Sigmoid colon (tissue), 7 donors: ENCODE measurements around the gene FNDC3A. TPM values are rescaled to one million over a fixed set of nuclear protein-coding genes. Genes with fewer than 3 reads are reported as not detected.

ENCODE experiments used
- DNase-seq: peaks from one replicate; pipeline ENCODE4 v3.0.0-alpha.2; 2019
- H3K27ac ChIP-seq, 4 donors: fragments of 200-600 bp; sonication (generic); one replicate each; pipeline ENCODE4 v1.5.1; 2016 to 2019; ENCODE audit warnings: mild to moderate bottlenecking in 1 of 4
- H3K27me3 ChIP-seq, 3 donors: fragments of 200-600 bp; sonication (generic); one replicate each; pipeline ENCODE4 v1.5.1; 2019; ENCODE audit warnings: mild to moderate bottlenecking in 1 of 3
- H3K36me3 ChIP-seq, 4 donors: fragments of 200-600 bp; sonication (generic); one replicate each; pipeline ENCODE4 v1.5.1; 2016 to 2019
- H3K4me1 ChIP-seq, 4 donors: fragments of 200-600 bp; sonication (generic); one replicate each; pipeline ENCODE4 v1.5.1; 2017 to 2019
- H3K4me3 ChIP-seq, 4 donors: fragments of 200-600 bp; sonication (generic); one replicate each; pipeline ENCODE4 v1.5.1; 2017 to 2019; ENCODE audit warnings: mild to moderate bottlenecking in 2 of 4, moderate library complexity in 1 of 4
- H3K9me3 ChIP-seq, 4 donors: fragments of 200-600 bp in 3 of 4; sonication (generic) in 3 of 4; one replicate each; pipeline versions ENCODE4 v1.5.1 to v1.6.1; 2013 to 2019
- EP300 ChIP-seq, 4 donors: sonication (generic); formaldehyde crosslinking; IDR thresholded peaks; one replicate each; pipeline ENCODE4 v1.6.1; 2017; ENCODE audit warnings: antibody characterized with exemption in 4 of 4
- POLR2A ChIP-seq, 2 donors: fragments of 450-650 bp; IDR thresholded peaks; one replicate each; pipeline ENCODE4 v1.6.1; 2016; ENCODE audit warnings: antibody characterized with exemption in 2 of 2, mild to moderate bottlenecking in 2 of 2, moderate library complexity in 2 of 2
- POLR2AphosphoS5 ChIP-seq, 4 donors: sonication (generic); formaldehyde crosslinking; IDR thresholded peaks; one replicate each; pipeline ENCODE4 v1.6.1; 2017; ENCODE audit warnings: antibody characterized with exemption in 4 of 4
- WGBS, 2 donors: extraction: QIAGEN DNeasy Blood & Tissue Kit; methylation state at CpG; one replicate each; pipeline ENCODE4 v1.1.7; 2013; 5-methylcytosine and 5-hydroxymethylcytosine counted together
- intact Hi-C: fragments of 100-400 bp; cut with DNase I; formaldehyde crosslinking; loops from one replicate; pipeline ENCODE4 v1.15.1; 2023
- polyA plus RNA-seq, 3 donors: library from polyadenylated mRNA; stranded (reverse); fragments of 200-250 nt; gene quantifications; one replicate each; pipeline ENCODE4 v1.2.3, GENCODE V29; 2013
- small RNA-seq, 3 donors: library from RNA; depleted of rRNA; stranded (forward); fragments of <200 nt; gene quantifications; one replicate each; pipeline ENCODE3, GENCODE V24; 2016
- total RNA-seq, 4 donors: library from RNA; depleted of rRNA; stranded (reverse); fragments of >200 nt; gene quantifications; one replicate each; pipeline ENCODE4 v1.1.0, GENCODE V29; 2016
- TF ChIP-seq, protein P1 (sequence below), 4 experiments: fragments of 450-650 bp in 3 of 4; fragments of 200-600 bp in 1 of 4; IDR thresholded peaks; one replicate each; pipeline ENCODE4 v1.5.1; 2016 to 2019; ENCODE audit warnings: antibody characterized with exemption in 4 of 4, mild to moderate bottlenecking in 3 of 4, moderate library complexity in 2 of 4
- donor health status: healthy with polysubstance abuse.
- donor health status: Bipolar disorder and iron deficiency.
- donor health status: healthy.

The FNDC3A gene
- total and polyA plus RNA-seq, 7 donors = 14.4 to 61.4 (median 47.8) TPM

DNA sequence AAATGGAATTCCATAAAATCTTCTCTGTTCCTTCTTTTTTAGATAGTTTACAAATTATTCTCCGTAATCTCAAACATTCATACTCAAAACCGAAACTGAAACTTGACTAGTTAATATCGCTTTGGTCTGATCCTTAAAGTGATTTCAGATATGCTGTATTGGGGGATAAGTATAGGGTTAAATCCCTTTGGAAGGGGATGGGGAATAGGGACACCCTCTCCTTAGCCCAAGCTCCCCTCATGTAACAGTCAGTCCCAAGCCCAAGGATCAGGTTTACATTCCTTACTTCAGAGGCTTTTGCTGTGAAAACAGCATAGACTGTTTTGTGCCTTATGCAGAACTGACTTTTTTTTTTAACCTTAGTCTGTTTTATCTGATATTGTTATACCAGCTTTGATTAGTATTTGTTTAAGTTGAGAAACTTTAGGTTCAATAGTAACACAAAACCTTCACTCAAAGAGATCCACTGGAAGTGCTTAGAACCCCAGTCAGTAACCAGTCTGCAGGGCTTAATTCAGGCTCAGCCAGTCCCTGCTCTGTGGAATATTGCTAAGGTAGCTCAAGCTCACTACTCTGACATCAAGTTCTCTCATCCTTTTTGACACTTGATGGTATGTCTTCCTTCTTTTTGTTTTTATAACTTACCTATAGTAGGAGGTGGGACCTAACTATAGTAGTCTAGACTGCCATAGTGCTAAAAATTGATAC is 282.5 kb downstream of the FNDC3A start:
- Histone ChIP-seq H3K9me3 (no peaks in the 10 kb centered on the region), H3K4me1 (peaks cover 0 to under 1% (median 0%) of the 10 kb centered on the region in 4 donors), H3K4me3 (peak overlapping the region in 3 of 4 donors; percentile 5 to 24 (median 15)), H3K27me3 (no peaks in the 10 kb centered on the region), H3K36me3 (peaks cover 9 to 78% (median 19%) of the 10 kb centered on the region in 4 donors), H3K27ac (peak overlapping the region in 3 of 4 donors; percentile 1 to 35 (median 16))
- TF ChIP-seq EP300 (IDR thresholded peaks at IDR 0.05) (no peak), POLR2AphosphoS5 (IDR thresholded peaks at IDR 0.05) (no peak), POLR2A (IDR thresholded peaks at IDR 0.05) (no peak)
- TF ChIP-seq, protein P1, sequence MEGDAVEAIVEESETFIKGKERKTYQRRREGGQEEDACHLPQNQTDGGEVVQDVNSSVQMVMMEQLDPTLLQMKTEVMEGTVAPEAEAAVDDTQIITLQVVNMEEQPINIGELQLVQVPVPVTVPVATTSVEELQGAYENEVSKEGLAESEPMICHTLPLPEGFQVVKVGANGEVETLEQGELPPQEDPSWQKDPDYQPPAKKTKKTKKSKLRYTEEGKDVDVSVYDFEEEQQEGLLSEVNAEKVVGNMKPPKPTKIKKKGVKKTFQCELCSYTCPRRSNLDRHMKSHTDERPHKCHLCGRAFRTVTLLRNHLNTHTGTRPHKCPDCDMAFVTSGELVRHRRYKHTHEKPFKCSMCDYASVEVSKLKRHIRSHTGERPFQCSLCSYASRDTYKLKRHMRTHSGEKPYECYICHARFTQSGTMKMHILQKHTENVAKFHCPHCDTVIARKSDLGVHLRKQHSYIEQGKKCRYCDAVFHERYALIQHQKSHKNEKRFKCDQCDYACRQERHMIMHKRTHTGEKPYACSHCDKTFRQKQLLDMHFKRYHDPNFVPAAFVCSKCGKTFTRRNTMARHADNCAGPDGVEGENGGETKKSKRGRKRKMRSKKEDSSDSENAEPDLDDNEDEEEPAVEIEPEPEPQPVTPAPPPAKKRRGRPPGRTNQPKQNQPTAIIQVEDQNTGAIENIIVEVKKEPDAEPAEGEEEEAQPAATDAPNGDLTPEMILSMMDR (IDR thresholded peaks at IDR 0.05) = no peak
- 39 to 67% methylated on average over 3 of the region's 3 CpGs for WGBS, 2 donors
- intact Hi-C loops = no loop called here
- DNase-seq = no peak

Small RNAs within 50 kb of the gene (small RNA-seq; reads per million reads assigned to genes)
- gene COX7CP1 = 0 reads per million in 3 donors
- 0 reads per million in 3 donors for gene RNU6-60P
- 0 reads per million in 3 donors for gene RNY3P2

Other genes starting within 250 kb of the FNDC3A start
- gene MLNR, start 244.4 kb downstream of the FNDC3A start, total RNA-seq = under 1 TPM in 1 of 4 donors, not detected in 3; 0.71 TPM
- not detected for gene MLNR, start 244.4 kb downstream of the FNDC3A start, polyA plus RNA-seq